ENCODE data around the gene JAZF1.
A peak's percentile ranks its signal among the peaks of the same experiment; 100 is the strongest.

The JAZF1 gene

GRCh38 chr7:28005075-28005846, 175.3 kb downstream of the JAZF1 start:
- DNase-seq (ENCODE audit: low read depth in 1 of 2, low spot score in 1 of 2): no peak
- in situ Hi-C loops (cut with HindIII; ENCODE audit: low pct_unique_long_range_greater_than_20kb, low sequenced_read_pairs): no loop called here
- TF ChIP-seq JUND (IDR thresholded peaks at IDR 0.05; ENCODE audit: low read depth): no peak

- no peak for TF ChIP-seq JUND (IDR thresholded peaks at IDR 0.05; ENCODE audit: low read depth)
- DNase-seq (ENCODE audit: low read depth in 1 of 2, low spot score in 1 of 2): no peak
- in situ Hi-C loops (cut with HindIII; ENCODE audit: low pct_unique_long_range_greater_than_20kb, low sequenced_read_pairs): no loop called here
Measured at GRCh38 chr7:28003408-28003807, 177.2 kb downstream of the JAZF1 start.

GRCh38 chr7:28002638-28003037, 178.0 kb downstream of the JAZF1 start:
- in situ Hi-C loops (cut with HindIII; ENCODE audit: low pct_unique_long_range_greater_than_20kb, low sequenced_read_pairs): no loop called here
- peak in 1 of 2 experiments; percentile 46 for DNase-seq (ENCODE audit: low read depth in 1 of 2, low spot score in 1 of 2)
- no peak for TF ChIP-seq JUND (IDR thresholded peaks at IDR 0.05; ENCODE audit: low read depth)

GRCh38 chr7:28001896-28002295, 178.7 kb downstream of the JAZF1 start:
- in situ Hi-C loops (cut with HindIII; ENCODE audit: low pct_unique_long_range_greater_than_20kb, low sequenced_read_pairs): no loop called here
- no peak for TF ChIP-seq JUND (IDR thresholded peaks at IDR 0.05; ENCODE audit: low read depth)
- no peak for DNase-seq (ENCODE audit: low read depth in 1 of 2, low spot score in 1 of 2)

GRCh38 chr7:27999829-28000228, 180.8 kb downstream of the JAZF1 start:
- in situ Hi-C loops (cut with HindIII; ENCODE audit: low pct_unique_long_range_greater_than_20kb, low sequenced_read_pairs): no loop called here
- no peak for TF ChIP-seq JUND (IDR thresholded peaks at IDR 0.05; ENCODE audit: low read depth)
- DNase-seq (ENCODE audit: low read depth in 1 of 2, low spot score in 1 of 2): no peak

- in situ Hi-C loops (cut with HindIII; ENCODE audit: low pct_unique_long_range_greater_than_20kb, low sequenced_read_pairs): no loop called here
- DNase-seq (ENCODE audit: low read depth in 1 of 2, low spot score in 1 of 2): no peak
- no peak for TF ChIP-seq JUND (IDR thresholded peaks at IDR 0.05; ENCODE audit: low read depth)
Measured at GRCh38 chr7:27998382-27998781, 182.2 kb downstream of the JAZF1 start.

- TF ChIP-seq JUND (IDR thresholded peaks at IDR 0.05; ENCODE audit: low read depth): no peak
- in situ Hi-C loops (cut with HindIII; ENCODE audit: low pct_unique_long_range_greater_than_20kb, low sequenced_read_pairs): no loop called here
- DNase-seq (ENCODE audit: low read depth in 1 of 2, low spot score in 1 of 2): no peak
Measured at GRCh38 chr7:27997188-27997707, 183.3 kb downstream of the JAZF1 start.

GRCh38 chr7:27996141-27996540, 184.5 kb downstream of the JAZF1 start:
- in situ Hi-C loops (cut with HindIII; ENCODE audit: low pct_unique_long_range_greater_than_20kb, low sequenced_read_pairs): no loop called here
- no peak for DNase-seq (ENCODE audit: low read depth in 1 of 2, low spot score in 1 of 2)
- TF ChIP-seq JUND (IDR thresholded peaks at IDR 0.05; ENCODE audit: low read depth): no peak

GRCh38 chr7:27995228-27995627, 185.4 kb downstream of the JAZF1 start:
- no peak for DNase-seq (ENCODE audit: low read depth in 1 of 2, low spot score in 1 of 2)
- TF ChIP-seq JUND (IDR thresholded peaks at IDR 0.05; ENCODE audit: low read depth): no peak
- in situ Hi-C loops (cut with HindIII; ENCODE audit: low pct_unique_long_range_greater_than_20kb, low sequenced_read_pairs): no loop called here

GRCh38 chr7:27994639-27995038, 186.0 kb downstream of the JAZF1 start:
- in situ Hi-C loops (cut with HindIII; ENCODE audit: low pct_unique_long_range_greater_than_20kb, low sequenced_read_pairs): no loop called here
- no peak for TF ChIP-seq JUND (IDR thresholded peaks at IDR 0.05; ENCODE audit: low read depth)
- no peak for DNase-seq (ENCODE audit: low read depth in 1 of 2, low spot score in 1 of 2)

- in situ Hi-C loops (cut with HindIII; ENCODE audit: low pct_unique_long_range_greater_than_20kb, low sequenced_read_pairs): no loop called here
- no peak for TF ChIP-seq JUND (IDR thresholded peaks at IDR 0.05; ENCODE audit: low read depth)
- no peak for DNase-seq (ENCODE audit: low read depth in 1 of 2, low spot score in 1 of 2)
Measured at GRCh38 chr7:27992755-27993493, 187.7 kb downstream of the JAZF1 start.

- in situ Hi-C loops (cut with HindIII; ENCODE audit: low pct_unique_long_range_greater_than_20kb, low sequenced_read_pairs): no loop called here
- no peak for TF ChIP-seq JUND (IDR thresholded peaks at IDR 0.05; ENCODE audit: low read depth)
- DNase-seq (ENCODE audit: low read depth in 1 of 2, low spot score in 1 of 2): no peak
Measured at GRCh38 chr7:27992097-27992496, 188.5 kb downstream of the JAZF1 start.

- no peak for DNase-seq (ENCODE audit: low read depth in 1 of 2, low spot score in 1 of 2)
- TF ChIP-seq JUND (IDR thresholded peaks at IDR 0.05; ENCODE audit: low read depth): no peak
- in situ Hi-C loops (cut with HindIII; ENCODE audit: low pct_unique_long_range_greater_than_20kb, low sequenced_read_pairs): no loop called here
Measured at GRCh38 chr7:27991006-27991528, 189.5 kb downstream of the JAZF1 start.
